Stimulated activated CD8-positive, alpha-beta memory T cell treated with anti-CD3 and anti-CD28 coated beads, Interleukin-4, amount 100 ng/mL, for 1 hour (primary cell): ENCODE results near the gene ATP6V0E2.
A peak's percentile ranks its signal among the peaks of the same experiment; 100 is the strongest.

Experiments used
- DNase-seq, 2 donors: peaks; one replicate each; pipeline ENCODE4 v3.0.0-alpha.2; 2020; ENCODE audit warnings: low read depth in 2 of 2, low spot score in 1 of 2

The ATP6V0E2 gene

DNA sequence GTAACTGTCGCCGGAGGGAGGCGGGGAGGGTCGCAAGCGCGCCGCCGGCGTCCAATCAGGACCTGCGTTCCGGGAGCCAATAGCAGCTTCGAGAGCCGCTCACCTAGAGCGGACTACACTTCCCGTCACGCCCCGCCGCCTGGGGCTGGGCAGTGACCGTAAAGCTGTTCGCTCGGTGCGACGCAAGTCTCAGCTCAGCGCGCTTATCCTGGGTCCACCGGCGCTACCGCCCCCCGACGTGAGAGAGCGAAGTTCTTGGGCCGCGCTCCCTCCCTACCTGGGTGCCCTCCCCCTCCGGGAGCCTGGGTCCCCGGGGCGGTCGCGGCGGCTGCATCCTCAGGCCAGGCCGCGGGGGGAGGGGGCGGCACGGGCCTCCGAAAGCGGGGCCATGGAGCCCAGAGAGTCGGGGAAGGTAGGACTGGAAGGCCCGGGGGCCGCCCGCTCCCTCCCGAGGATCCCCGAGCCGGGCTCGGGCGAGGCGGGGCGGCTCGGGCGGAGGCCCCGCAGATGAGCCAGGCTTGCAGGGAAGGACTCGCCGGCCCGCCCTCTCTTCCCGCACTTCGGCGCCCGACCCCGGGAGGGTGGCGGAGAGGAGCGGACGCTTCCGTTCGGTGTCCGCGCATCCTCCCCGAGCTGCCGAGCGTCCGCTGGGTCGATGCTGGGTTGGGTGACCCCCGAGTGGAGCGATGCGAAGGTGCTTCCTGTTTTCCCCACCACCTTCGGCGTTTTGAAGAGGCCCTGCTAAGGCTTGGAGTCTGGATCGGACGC lies 35.4 kb upstream of the ATP6V0E2 start, which contains the start of gene ZNF862:
Gene ZNF862, plus strand, starts transcription at position 152 of the 768 bp plus-strand sequence. Its CDS starts 237 bp downstream, at position 389.
- DNase-seq: peak; percentile 87 to 91

DNA sequence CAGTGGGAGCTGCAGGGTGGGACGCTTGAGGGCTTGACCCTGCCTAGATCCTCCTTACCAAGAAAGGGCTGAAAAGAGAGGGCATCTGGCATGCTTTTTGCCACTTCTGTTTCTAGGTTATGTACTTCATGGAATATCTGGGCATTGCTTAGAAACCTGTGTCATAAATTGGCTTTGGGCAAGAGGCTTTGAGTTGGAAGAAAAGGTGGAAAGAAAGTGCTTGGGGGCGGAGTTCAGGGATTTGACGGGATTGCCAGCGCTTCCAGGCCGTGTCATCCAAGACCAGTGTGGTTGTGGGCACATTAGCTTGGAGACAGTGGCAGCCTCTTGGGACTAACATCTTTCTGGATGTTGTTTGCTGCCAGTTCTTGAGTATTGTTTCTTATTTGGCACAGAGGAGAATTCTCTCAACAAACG lies 34.8 kb upstream of the ATP6V0E2 start:
- no peak for DNase-seq

DNA sequence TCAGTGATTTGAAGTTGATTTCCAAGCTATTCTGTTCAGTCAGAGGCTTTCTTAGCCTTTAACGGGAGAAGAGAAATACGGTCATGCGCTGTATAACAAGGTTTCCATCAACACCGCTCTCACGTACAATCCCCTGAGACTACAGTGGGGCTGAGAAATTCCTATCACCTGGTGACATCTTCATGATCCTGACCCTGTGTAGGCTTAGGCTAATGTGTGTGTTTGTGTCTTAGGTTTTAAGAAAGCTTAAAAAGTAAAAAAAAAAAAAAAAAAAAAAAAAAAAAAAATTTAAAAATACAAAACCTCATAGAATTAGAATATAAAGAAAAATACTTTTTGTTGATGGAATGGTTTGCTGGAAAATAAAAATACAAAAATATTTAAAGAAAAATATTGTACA lies 33.8 kb upstream of the ATP6V0E2 start:
- DNase-seq: no peak

DNA sequence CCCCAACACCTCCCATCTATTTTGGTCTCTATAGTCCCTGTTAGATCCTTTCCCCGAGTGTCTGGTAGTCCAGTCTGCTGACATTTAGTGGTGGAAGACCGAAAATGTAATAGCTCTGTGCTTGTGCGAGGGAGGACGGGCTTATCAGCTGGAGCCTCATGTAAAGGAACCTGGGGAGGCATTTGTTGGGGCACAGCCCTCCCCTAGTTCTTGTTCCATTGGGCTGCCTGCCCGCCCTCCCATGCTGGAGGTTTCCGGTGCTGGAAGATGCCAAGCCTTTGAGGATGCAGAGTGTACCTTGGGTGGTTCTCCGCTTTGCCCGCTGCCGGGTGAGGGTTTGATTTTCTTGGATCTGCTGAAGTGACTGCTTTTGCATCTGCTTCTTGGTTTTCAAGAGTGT lies 30.2 kb upstream of the ATP6V0E2 start:
- no peak for DNase-seq

DNA sequence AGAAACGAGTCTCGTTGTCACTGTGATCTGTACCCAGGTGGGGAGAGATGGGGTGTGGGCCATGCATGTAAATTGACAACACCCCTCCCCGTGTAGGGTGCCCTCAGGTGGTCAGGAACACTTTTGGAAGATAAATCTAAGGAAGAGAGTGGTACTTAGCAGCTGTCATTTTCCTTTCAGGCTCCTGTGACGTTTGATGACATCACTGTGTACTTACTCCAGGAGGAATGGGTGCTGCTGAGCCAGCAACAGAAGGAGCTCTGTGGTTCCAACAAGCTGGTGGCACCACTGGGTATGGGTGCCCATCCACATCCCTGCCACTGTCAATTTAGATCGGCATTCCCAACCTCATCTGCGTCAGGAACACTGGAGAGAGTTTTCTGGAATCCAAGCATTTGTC lies 29.3 kb upstream of the ATP6V0E2 start:
- no peak for DNase-seq

DNA sequence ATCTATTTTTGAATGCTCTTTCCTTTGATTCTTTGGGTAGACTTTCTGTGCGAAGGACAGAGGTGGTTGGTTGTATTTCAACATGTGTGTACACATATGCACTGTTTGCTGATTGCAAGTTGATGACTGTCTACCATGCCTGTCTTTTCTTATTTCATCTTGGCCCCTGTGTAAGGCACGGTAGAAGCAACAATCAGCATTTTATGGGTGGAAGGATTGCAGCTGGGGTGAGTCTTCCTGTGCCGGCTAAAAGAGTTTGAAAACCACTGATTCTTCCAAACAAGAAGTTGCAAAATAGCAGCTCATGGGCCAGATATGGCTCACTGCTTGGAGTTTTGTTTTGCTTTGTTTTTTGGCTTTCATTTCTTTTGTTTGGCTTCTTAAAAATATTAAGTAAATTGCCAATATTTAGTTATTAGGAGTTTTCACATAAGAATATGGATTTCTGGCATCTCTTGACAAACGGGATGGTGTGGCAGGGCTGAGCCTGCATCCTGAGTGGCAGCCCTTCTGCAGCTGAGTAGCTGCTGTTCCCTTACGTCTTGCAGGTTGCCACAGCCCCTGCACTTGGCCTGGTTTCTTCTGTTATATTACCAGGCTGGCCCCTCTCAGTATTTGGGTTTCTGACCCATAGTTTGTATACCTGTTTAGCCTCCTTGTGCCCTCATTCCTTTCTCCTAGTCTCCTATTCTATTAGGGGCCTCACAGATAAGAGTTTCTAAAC lies 28.4 kb upstream of the ATP6V0E2 start:
- no peak for DNase-seq

DNA sequence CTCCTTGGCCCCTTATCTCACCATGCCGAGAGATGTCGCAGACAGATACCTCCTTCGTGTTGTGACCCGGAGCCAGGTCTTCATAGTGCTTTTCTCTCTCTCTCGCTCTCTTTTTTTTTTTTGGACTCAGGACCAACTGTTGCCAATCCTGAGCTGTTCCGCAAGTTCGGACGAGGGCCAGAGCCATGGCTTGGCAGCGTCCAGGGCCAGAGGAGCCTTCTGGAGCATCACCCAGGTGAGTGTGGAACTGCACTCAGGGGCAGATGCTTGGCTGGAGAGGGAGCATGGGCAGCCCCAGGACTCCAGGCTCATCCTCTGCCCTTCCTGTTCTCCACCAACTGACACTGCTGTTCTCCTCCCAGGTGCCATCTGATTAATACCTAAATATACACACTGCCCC lies 27.7 kb upstream of the ATP6V0E2 start:
- DNase-seq: no peak

DNA sequence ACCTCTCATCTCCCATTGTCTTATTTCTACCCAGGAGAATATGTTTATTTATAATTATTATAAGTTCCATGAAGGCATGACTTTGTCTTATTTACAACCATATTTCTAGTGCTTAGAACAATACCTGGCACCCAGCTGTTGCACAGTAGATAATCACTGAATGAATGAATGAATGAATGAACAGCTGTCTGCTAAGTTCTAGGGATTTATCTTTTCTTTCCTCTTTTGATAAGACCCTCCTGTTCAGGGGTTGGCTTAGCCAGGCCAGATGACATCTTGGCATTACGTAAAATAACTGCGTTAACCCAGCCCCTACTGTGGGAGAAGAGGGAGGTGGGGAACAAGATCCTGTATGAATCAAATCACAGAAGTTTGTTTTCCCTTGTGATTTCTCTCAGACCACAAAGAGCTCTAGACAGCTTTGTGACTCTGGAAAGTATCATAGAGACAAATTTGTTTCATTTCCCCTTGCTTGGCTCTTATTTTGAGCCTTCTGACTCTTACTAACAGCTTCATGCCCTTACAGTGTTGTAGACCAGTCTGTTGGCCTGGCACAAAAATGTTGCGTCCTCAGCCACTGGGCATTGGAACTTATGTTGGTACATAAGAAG lies 27.2 kb upstream of the ATP6V0E2 start:
- no peak for DNase-seq

DNA sequence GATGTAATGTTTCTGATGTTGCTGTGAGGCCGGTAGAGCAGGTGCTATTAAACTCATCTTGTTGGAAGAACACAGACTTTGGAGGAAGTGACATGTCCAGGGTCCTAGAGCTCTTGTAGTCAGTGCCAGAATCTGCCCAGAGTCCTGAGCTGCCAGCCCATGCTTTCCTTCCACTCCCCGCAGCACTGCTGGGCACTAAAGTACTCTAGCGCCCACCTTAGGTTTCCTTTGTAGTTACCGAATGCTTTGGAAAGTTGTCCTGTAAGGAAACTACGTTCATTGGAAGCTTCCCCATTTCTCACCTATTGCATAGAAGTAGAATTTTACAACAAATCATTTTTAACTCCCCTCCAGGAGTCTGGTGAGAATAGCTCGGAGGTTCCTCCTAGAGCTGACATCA lies 24.6 kb upstream of the ATP6V0E2 start:
- DNase-seq: no peak

DNA sequence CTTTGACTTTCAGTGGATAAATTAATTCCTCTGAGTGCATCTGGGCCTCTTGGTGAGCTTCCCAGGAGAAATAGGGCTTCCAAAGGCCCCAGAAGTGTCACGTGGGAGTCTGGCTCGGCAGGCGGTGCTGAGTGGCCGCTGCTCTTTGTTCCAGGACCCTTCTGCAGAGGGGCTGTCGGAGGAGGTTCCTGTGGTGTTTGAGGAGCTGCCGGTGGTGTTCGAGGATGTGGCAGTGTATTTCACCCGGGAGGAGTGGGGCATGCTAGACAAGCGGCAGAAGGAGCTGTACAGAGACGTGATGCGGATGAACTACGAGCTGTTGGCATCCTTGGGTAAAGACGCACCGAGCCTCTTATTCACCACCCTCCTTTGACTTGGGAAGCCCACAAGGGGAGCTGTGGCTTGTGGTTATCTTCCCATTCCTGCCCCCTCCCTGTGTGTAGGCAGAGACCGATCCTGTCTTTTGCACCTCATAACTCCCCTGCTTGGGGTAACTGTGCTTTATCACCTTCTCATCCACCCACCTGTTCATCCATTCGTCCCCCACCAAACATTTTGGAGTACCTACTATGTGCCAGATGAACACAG lies 23.7 kb upstream of the ATP6V0E2 start:
- DNase-seq: no peak

DNA sequence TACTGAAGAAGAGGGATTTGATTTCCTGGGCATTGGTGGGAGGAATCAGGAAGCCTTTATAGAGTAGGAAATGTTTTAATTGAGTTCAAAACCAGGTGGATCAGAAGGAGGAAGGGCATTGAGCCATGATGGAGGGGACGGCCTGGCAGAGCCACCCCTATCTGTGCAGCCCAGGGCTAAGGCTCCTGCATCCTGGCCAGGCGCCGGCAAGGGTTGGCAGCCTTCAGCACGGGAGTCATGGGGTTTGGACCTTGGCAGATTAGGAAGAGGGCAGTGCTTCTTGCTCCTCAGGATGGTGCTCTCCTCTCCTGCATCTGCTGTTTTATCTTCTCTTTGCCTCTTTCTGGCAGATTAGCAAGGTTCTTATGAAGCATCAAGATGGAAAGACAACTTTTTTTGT lies 23.1 kb upstream of the ATP6V0E2 start:
- DNase-seq: no peak

DNA sequence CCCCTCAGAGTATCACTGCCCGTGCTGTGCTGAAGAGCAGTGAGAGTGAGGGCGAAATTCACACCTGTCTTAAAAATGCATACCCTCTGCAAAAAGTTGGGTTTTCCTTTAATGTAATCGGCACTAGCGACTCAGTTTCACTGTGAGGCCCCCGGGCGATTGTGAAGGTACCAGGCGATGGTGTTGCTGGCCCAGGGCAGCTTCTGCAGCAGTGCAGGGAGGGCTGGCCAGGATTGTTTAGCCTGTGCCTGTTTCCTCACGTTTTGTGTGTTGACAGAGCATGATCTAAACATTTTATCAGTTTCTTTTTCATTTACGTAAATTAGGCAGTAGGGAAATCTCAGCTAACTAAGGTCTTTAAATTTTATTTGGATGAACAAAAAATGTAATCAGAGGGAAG lies 22.3 kb upstream of the ATP6V0E2 start:
- DNase-seq: no peak

DNA sequence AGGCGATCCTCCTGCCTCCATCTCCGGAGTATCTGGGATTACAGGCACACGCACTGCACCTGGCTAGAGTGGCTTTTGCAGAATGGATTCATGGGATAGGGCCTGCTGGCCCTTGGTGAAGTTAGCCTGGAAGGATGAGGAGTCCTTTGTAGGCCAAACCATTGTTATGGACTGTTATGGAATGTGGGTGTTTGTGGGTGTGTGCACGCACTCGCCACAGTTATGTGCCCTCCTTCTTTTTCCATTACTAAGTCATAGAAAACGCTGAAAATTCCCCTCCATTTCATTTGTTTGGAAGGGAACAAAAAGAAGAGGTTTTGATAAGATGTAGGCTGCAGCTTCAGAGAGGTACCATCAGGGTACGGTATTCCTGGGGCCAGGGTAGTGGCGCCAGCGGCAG lies 20.6 kb upstream of the ATP6V0E2 start:
- DNase-seq: no peak

DNA sequence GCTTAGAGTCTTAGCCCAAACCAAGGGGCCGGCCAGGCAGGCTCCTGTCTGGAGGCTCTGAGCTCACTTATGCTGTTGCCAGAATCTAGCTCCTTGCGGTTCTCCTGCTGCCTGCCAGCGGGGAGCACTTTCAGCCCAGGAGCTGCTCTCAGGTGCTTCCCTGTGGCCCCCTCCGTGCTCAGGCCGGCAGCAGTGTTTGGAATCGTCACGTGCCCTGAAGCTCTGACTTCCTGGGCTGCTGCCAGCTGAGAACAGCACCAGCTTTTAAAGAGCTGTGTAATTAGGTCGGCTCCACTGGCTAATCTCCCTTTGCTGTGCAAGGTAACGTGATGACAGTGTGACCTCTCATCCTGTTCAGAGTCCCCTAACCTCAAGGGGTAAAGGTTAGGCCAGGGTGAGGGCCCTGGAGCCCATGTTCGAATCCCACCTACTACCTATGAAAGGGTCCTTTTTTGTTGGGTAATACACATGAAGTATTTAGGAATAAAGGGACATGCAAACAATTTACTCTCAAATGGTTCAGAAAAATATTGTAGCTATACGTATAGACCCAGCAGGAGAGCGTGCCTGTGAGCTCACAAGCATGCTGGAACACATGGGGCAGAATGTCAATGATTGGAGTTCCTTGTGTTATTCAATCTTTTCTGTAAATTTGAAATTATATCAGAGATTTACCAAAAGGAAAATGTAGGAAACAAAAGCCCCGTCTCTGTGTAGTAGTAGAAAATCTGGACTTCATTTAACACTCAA lies 19.0 kb upstream of the ATP6V0E2 start:
- DNase-seq: no peak

DNA sequence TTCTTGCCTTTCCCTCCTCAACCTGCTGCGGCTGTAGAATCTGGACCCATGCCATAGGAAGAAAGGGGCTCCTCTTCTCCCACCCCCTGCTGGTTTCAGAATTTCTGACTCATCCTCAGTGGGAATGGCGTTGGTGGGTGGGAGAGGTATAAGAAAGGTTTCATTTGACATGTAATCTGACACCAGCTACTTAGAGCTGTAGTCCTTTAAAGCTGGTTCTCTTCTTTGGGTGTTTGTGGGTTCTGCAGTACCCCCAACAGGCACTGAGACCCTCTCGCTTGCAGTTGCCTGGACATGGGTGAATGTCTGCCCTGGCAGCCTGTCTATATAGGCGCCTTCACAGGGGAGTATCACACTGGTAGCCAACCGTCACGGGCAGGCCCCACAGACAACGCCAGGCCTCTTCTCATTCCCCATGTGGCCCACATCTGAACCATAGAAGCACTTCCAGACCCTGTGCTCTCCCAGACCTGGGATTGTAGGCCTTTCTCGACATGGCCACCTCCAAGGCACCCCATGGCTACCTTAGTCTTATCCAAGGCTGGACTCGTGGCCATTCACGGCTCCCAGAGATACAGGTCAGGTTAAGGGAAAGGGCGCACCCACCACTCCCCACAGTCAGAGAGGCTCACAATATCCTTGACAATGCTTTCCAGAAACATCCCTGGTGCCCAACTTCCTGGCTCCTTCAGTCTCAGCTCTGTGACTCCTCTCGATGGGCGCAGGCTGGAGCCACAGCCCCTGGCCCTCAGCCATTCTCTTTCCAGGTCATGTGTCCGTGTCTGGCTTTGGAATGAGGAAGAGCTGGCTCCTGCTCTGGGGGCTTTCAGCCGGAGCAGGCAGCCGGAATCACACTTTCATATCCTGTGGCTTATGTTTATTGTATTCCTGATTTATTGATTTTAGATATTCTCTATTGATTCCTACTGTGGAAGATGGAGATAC lies 18.1 kb upstream of the ATP6V0E2 start:
- no peak for DNase-seq

DNA sequence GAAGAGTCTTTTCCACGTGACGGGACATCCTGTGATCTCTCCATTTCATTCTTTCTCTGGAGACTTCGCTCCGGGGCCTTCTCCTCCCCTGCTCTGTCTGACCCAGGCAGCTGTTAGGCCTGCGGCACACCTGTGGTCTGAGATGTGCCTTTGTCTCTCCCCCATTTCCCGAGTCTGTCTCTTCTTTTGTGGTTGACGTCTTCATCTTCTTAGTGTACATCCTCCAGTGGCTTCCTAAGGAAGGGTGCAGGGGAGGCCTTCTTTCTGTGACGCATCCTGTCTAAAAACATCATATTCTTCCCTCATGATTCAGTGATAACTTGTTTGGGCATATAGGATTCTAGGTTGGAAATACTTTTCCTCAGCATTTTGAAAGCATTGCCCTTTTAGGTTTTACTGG lies 17.2 kb upstream of the ATP6V0E2 start:
- DNase-seq: no peak

DNA sequence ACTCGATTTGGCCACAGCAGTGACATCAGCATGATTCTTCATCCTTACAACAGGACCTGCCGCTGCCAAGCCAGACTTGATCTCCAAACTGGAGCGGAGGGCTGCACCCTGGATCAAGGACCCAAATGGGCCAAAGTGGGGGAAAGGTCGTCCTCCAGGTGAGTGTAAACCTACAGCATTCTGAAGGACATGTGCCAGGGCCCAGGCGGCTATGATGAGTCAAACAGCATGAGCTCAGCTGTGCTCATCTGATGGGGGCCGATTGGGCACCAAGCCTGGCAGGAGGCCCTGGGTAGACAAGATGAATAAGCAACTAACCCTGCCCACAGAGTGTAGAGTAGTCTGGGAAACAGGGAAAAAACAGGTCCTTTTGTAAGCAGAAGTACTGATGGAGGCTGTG lies 14.4 kb upstream of the ATP6V0E2 start:
- DNase-seq: no peak

DNA sequence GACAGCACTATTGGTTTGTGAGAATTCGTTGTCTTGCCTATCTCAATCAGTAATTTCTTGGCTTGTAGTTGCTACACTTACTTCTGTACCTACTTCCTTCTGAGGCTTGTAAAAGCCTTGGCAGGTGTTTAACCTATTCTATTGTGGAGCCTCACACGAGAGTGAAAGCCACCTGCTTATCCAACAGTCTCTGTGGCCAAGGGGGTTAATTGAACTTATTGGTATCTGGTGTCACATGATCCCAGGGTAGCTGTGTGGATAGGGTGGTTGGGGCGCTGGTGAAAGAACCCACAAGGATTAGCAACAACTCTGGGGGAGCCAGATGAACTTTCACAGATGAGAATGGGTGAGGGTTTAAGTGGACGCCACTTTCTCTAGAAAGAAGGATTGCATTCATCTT lies 13.9 kb upstream of the ATP6V0E2 start:
- no peak for DNase-seq

DNA sequence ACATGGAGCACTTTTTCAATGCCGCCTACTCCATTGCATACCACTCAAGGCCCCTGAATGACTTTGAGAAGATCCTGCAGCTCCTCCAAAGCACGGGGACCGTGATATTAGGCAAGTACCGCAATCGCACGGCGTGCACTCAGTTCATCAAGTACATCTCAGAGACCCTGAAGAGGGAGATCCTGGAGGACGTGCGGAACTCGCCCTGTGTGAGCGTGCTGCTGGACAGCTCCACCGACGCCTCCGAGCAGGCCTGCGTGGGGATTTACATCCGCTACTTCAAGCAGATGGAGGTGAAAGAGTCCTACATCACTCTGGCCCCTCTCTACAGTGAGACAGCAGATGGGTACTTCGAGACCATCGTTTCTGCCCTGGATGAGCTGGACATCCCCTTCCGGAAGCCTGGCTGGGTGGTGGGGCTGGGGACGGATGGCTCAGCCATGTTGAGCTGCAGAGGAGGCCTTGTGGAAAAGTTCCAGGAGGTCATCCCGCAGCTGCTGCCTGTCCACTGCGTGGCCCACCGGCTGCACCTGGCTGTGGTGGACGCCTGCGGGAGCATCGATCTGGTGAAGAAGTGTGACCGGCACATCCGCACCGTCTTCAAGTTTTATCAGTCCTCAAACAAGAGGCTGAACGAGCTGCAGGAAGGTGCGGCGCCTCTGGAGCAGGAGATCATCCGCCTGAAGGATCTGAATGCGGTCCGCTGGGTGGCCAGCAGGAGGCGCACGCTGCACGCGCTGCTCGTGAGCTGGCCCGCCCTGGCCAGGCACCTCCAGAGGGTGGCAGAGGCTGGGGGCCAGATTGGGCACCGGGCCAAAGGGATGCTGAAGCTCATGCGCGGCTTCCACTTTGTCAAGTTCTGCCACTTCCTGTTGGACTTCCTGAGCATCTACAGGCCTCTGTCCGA lies 12.7 kb upstream of the ATP6V0E2 start:
- DNase-seq: no peak
